Omental fat pad (tissue), 4 donors: ENCODE results near the gene PRIMA1. TPM values are rescaled to one million over a fixed set of nuclear protein-coding genes. Genes with fewer than 3 reads are reported as not detected.

Experiments used
- ATAC-seq: fragments of 150-250 bp; one replicate; pipeline ENCODE4 v1.9.1; 2016; ENCODE audit warnings: mild to moderate bottlenecking, moderate library complexity; ENCODE audit not compliant: low FRiP score
- DNase-seq: peaks from one replicate; pipeline ENCODE4 v3.0.0-alpha.2; 2019; ENCODE audit warnings: low spot score
- total RNA-seq, 4 donors: library from RNA; depleted of rRNA; stranded (reverse); fragments of >200 nt; gene quantifications; one replicate each; pipeline ENCODE4 v1.1.0, GENCODE V29; 2016
- TF ChIP-seq, protein P1 (sequence below), 3 donors: fragments of 450-650 bp; IDR thresholded peaks; one replicate each; pipeline ENCODE4 v1.5.1; 2016 to 2017; ENCODE audit warnings: antibody characterized with exemption in 3 of 3, mild to moderate bottlenecking in 3 of 3, moderate library complexity in 2 of 3

PRIMA1 gene
- total RNA-seq, 4 donors from 2014 or later: 1.0 to 4.6 (median 3.0) TPM

DNA sequence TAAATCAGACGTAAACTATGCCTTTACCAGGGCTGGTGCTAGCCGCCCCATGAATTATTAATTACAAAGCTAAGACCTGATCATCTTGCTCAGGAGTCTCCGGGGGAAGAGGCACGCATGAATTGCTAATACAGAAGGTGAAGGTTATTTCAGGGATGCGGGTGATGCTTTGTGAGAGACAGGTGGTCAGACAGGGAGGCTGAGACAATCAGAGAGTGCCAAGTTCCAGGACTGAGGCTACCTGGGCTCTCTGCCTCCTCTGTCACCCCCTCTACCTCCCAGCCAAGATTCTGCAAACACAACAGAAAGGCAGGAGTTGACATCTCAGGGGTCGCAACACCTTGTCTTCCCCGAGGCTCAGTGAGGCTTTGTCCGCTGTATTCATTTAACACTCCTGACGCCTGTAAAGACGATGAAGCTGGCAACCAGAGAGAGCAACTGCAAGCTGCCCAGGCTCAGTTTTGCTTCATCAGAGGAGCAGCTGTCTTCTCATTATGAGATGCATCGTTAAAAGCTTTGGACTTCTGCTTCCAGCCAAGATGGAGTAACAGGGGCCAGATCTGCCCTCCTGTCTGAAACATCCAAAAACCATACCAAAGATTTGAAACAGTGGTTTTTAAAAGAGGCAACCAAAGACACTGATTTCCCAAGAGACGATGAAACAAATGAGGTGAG is 46.6 kb downstream of the PRIMA1 start:
- ATAC-seq: no peak
- TF ChIP-seq, protein P1, sequence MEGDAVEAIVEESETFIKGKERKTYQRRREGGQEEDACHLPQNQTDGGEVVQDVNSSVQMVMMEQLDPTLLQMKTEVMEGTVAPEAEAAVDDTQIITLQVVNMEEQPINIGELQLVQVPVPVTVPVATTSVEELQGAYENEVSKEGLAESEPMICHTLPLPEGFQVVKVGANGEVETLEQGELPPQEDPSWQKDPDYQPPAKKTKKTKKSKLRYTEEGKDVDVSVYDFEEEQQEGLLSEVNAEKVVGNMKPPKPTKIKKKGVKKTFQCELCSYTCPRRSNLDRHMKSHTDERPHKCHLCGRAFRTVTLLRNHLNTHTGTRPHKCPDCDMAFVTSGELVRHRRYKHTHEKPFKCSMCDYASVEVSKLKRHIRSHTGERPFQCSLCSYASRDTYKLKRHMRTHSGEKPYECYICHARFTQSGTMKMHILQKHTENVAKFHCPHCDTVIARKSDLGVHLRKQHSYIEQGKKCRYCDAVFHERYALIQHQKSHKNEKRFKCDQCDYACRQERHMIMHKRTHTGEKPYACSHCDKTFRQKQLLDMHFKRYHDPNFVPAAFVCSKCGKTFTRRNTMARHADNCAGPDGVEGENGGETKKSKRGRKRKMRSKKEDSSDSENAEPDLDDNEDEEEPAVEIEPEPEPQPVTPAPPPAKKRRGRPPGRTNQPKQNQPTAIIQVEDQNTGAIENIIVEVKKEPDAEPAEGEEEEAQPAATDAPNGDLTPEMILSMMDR (IDR thresholded peaks at IDR 0.05): no peak
- DNase-seq: no peak

DNA sequence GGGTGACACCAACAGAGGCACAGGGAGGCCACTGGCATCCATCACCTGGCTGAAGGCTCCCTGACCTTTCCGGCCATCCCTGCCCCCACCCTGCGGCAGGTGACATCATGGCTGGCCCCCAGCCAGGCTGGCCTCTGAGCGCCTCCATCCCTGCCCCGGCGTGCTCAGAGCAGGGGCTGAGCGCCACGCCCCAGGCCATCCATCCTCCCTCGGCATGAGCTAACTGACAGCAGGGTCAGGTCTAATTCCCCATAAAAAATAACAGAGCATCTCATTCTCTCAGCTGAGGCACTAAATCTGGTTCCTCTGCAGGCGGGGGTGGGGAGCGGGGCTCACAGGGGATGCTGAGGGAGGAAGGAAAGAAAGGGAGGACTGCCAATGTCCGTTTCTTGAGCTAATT is 50.7 kb downstream of the PRIMA1 start:
- DNase-seq: no peak
- TF ChIP-seq, protein P1 (IDR thresholded peaks at IDR 0.05): no peak
- no peak for ATAC-seq

DNA sequence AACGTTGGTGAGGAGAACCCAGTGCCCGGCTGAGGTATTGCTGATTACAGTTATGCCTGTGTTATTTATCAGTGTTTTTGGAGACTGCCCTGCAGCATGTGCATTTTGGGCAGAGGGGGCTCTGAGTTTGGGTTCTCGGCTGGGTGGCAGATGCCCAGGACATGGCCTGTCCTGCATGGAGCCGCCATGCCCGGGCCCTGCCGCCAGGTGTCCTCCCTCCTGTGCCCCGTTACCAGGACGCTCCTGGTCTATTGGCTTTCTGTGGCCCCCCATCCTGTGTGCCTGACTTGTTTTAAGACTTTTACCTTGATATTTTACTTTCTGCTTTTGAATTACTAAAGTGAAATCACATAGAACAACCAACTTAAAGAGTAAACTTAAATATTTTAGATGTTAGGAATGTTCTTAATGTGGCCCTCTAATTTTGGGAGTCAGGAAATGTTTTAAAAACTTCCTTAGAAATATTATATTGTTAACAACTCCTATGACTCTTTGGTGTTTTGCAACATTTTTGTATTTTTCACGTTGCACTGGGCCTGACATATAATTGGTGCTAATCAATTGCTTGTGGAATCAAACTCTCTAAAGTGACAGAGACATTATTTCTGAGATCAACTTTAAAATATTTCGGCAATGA is 51.8 kb downstream of the PRIMA1 start:
- TF ChIP-seq, protein P1 (IDR thresholded peaks at IDR 0.05): no peak
- DNase-seq (no peak), ATAC-seq (no peak)

DNA sequence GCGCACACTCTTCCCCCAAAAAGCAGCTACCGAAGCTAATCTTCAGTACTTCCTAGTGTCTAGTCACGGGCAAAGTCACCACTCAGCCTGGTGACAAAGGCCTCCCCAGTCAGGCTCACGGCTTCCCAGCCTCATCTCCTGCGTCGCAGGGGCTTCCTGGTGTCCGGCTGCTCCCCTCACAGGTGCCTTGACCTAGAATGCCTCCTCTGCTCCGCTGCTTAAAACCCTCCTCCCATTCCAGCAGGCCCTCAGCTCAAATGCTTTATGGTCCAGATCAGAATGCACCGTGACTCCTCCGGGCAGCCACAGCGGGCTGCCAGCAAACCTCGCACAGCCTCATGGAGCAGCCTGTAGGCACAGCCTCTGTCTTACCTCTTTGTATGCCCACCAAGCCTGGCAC is 53.1 kb downstream of the PRIMA1 start:
- TF ChIP-seq, protein P1 (IDR thresholded peaks at IDR 0.05): no peak
- no peak for DNase-seq
- ATAC-seq: no peak

DNA sequence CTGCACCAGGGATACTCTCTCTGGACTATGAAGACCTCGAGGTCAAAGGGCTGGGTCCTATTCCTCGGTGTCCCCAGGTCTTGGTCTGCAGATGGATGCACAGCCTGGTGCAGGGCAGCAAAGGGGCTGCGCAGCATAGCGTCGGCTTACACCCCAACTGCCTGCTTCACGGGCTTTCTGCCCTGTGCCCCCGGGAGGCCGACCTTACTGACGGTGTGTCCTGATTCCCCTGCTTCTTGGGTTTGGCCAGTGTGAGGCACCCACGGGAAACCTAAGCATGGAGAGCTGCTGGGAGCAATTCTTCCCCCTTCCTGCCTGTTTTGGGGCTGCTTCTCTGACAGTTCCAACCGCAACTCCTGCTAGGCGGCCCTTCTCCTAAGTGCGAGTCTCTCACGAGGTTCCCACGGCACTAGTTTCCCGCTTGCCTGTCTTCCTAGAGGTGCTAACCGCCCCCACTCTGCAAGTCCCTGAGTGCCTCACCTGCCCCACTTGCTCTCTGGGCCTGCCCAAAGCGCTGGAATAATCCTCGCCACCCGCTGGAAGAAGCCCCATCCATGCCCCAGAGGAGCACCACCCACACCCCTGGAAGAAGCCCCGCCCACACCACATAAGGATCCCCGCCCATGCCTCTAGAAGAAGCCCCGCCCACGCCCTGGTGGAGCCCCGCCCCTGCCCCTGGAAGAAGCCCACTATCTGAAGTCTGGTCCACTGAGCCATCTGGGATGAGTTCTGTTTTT is 54.0 kb downstream of the PRIMA1 start:
- ATAC-seq: no peak
- TF ChIP-seq, protein P1 (IDR thresholded peaks at IDR 0.05): no peak
- no peak for DNase-seq

DNA sequence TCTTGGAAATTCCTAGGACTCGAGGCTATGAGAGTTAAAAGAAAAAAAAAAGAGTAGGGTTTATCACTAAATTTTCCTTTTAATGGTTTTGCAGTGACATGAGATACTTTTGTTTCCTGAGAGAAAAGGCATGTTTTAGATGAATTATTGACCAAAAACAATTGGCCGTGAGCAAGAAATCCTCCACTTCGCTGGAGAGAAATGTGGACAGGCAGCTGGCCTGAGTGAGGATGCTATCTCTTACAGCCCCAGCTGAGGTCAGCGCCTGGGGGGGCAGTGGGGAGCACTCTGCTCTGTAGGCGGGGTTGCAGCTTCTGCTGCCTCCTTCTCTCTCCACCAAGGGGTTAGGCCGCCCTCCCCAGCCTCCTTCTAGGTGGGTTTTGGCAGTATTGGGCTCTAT is 54.7 kb downstream of the PRIMA1 start:
- ATAC-seq (no peak), DNase-seq (no peak)
- TF ChIP-seq, protein P1 (IDR thresholded peaks at IDR 0.05): no peak
